CD4-positive, alpha-beta T cell treated with Interleukin-12 subunit alpha and Interleukin-12 subunit beta, for 1 hour (primary cell): ENCODE results near the gene PXYLP1.

ENCODE experiments used
- DNase-seq: peaks from one replicate; pipeline ENCODE4 v3.0.0-alpha.2; 2020

The PXYLP1 gene

DNA sequence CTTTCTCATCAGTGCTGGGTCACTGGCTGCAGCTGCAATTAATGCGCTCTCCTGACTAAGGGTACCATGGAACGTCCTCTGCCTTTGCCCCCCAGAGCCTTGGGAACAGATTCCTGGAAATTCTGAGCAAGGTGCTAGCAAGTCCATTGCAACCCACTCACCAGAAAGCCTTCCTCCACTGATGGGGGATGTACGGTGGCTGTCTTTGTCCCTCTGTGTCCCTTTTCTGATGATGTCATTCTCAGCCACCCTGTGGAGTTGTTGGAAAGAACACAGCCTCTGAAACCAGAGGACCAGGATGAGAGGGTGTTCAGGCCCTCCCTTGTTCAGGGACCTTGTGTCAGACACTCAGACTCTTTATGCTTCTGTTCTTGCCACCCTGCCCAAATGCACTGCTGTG lies 98.6 kb downstream of the PXYLP1 start:
- no peak for DNase-seq

DNA sequence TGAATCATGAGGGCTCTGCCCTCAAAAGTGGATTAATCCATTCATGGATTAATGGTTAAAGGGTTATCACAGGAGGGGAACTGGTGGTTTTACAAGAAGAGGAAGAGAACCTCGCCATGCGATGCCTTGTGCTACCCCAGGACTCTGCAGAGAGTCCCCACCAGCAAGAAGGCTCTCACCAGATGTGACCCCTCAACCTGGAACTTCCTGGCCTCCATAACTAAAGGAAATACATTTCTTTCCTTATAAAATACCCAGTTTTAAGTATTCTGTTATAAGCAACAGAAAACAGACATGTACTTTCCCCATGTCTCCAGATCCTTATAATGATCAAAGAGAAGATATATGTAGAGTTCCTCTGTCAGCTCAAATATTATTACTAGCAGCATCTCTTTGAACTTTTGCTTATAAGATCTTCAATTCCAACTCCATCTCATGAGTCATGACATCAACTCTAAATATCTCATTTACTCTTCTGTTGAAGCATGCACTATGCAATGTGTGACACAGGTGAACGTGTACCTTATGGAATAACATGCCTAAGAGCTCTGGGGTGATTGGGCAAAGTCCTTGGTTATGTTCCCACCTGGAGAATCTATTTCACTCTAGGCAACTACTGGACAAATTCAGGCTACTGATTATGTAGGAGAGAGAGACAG lies 99.2 kb downstream of the PXYLP1 start:
- no peak for DNase-seq

DNA sequence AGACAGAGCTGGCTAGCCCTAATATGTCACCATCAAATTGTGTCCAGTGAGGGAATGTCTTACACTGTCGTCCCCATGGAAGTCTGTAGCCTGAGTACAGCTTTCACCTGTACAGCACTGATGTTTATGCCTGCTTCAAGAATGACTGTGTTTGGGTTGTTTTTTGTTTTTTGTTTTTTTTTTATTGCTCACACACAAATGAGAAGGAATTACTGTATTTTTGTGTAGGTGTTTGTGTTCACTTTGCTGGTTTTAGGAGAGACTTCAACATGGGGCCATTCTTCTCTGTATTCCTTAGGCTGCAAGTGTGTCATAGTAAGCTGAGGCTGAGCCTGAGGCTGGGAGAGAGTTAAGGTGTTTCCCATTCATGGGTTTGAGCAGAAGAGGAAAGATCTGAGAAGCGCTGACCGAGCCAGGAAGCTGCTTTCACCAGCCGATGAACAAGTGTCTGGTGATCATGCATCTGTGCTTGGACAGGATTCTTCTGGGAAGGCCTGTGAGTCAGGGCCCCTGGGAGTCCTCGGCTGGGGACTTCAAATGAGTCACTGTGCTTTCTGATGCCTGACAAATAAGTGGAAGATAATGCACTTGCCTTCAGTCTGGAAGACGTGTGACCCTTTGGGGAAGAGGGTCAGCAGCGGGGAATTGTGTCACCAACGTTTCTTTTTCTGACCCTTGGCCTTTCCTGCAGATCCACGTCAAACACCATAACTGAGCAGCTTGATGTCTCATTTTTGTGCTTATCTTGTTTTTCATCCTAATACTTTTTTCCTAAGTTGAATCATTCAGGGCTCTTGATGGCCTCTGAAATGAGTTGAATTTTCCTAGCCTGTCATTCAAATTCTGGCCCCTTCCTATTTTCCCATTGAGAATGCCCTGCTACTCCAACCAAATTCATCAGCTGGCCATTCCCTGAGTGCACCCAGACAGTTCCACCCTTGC lies 100.0 kb downstream of the PXYLP1 start:
- no peak for DNase-seq

DNA sequence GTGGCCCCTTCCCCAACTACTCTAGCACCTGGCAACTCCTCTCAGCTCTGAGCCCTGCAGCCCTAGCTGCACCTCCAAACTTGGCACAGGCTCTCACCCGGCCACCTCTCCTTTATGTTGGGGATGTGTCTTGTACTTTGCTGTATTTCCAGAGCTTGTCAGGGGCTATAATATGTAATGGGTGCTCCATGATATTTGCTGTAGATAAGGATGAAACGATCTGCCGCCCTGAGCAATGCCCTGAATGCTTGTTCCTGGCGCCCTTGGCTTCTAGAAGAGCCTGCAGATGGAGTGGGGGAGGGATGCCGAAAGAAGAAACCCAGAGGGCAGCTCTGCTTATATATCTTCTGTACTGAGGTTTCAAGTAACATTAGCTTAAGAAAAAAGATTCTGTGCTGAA lies 100.8 kb downstream of the PXYLP1 start:
- DNase-seq: no peak

DNA sequence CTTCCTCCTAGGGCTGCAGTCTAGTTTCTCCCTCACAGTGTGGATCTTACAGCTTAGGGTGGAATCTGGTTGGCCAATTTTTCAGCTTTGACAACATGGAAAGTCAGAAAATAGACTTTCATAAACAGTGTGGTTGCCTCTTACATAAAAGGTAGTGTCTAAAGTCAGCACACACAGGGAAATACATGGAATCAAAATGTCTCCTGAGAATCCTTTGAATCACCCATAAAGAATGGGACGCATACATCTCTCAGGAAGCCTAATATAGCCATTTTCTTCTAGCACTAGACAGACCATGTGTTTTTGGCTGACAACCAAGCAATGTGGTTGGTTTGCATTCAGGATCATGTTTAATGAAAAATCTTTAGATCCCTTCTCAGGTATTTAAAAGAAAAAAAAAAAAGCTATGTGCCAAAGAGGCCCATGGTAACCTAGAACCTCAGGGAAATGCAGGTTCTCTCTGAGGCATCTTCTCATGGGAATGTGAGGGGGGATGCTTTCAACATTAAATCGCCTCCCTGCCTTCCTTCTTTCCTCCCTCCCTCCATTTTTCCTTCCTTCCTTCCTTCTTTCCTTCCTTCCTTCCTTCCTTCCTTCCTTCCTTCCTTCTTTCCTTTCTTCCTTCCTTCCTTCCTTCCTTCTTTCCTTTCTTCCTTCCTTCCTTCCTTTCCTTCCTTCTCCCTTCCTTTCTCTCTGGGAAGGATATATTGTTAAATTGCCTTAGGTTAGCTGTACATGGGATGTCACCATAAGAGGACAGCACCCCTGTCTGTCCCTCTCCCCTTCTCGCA lies 102.4 kb downstream of the PXYLP1 start:
- DNase-seq: no peak

GRCh38 chr3:141334627-141335250 lies 103.1 kb downstream of the PXYLP1 start:
- no peak for DNase-seq

GRCh38 chr3:141335531-141336061 lies 104.0 kb downstream of the PXYLP1 start:
- DNase-seq: no peak

GRCh38 chr3:141336672-141337522 lies 105.3 kb downstream of the PXYLP1 start:
- DNase-seq: no peak

DNA sequence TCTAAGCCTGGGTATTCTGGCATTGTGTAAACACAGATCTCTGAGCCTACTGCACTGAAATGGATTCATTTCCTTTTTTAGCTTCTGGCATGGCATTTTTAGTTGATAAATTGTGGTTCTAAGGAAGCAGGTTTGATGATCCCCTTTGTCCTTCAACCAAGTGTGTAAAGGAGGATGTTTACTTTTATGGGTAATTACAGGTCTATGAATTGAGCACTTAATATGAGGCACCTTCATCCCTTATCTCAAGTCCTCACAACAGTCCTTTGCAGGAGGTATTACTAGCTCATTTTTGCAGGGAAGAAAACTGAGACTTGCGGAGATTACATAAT lies 105.9 kb downstream of the PXYLP1 start:
- DNase-seq: no peak

DNA sequence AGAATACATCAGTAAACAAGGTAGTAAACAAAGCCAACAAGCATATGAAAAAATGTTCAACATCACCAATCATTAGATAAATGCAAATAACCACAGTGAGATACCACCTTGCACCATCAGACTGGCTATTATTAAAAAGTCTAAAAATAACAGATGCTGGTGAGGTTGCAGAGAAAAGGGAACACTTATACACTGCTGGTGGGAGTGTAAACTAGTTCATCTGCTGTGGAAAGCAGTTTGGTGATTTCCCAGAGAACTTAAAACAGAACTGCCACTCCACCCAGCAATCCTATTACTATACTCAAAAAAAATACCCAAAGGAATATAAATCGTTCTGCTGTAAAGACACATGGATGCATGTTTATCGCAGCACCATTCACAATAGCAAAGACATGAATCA lies 106.4 kb downstream of the PXYLP1 start:
- no peak for DNase-seq

DNA sequence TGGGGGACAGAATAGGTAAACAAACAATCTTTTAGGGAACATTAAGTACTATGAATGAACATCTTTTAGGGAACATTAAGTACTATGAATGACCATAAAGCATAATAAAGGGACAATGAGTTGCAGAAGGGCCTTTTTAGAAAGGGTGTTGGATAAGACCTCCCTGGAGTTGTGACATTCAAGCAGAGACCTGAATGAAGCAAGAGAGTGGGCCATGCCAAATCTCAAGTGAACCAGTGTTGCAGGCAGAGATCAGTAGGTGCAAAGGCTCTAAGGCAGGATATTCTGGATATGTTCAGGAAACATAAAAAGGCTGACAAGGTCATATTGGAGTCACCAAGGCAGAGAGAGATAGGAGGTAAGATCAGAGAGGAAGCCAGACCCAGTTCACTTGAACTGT lies 107.3 kb downstream of the PXYLP1 start:
- DNase-seq: no peak

- DNase-seq: no peak
Observed at GRCh38 chr3:141341536-141341935, 109.9 kb downstream of the PXYLP1 start.

DNA sequence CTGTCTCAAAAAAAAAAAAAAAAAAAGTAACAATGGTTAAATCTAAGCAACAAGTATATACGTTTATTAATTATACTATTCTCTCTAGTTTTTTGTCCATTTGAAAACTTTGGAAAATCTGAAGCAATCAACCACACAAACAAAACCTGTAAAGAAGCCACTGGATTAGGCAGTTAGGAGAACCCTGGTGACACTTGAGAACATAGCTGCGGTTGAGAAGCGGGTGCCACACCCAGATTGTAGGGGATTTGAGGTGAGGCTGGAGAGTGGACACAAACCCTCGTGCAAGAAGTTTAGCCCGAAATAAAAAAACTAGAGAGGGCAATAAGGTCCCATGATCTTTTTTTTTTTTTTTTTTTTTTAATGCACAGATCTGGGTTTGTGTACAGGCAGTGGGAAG lies 110.8 kb downstream of the PXYLP1 start:
- no peak for DNase-seq

GRCh38 chr3:141343077-141343476 lies 111.5 kb downstream of the PXYLP1 start:
- DNase-seq: no peak

GRCh38 chr3:141343865-141344271 lies 112.2 kb downstream of the PXYLP1 start:
- DNase-seq: no peak
